ENCODE measurements around the gene GPC6.

The GPC6 gene

GRCh38 chr13:93621966-93622365, 395.4 kb downstream of the GPC6 start:
- DNase-seq = no peak

- DNase-seq = no peak
These were observed 397.7 kb downstream of the GPC6 start for GRCh38 chr13:93624311-93624777.

GRCh38 chr13:93625536-93625935, 398.9 kb downstream of the GPC6 start:
- no peak for DNase-seq

GRCh38 chr13:93628136-93628797, 401.7 kb downstream of the GPC6 start:
- no peak for DNase-seq

- no peak for DNase-seq
These were observed 409.0 kb downstream of the GPC6 start for GRCh38 chr13:93635616-93636032.

GRCh38 chr13:93637852-93638251, 411.2 kb downstream of the GPC6 start:
- DNase-seq = no peak

GRCh38 chr13:93640452-93640851, 413.8 kb downstream of the GPC6 start:
- DNase-seq = no peak

- DNase-seq = no peak
These were observed 419.6 kb downstream of the GPC6 start for GRCh38 chr13:93646245-93646644.

GRCh38 chr13:93649496-93649895, 422.9 kb downstream of the GPC6 start:
- no peak for DNase-seq

- DNase-seq = no peak
These were observed 427.2 kb downstream of the GPC6 start for GRCh38 chr13:93653776-93654175.

GRCh38 chr13:93655154-93655553, 428.5 kb downstream of the GPC6 start:
- DNase-seq = no peak

- DNase-seq = no peak
These were observed 433.9 kb downstream of the GPC6 start for GRCh38 chr13:93660391-93661063.

GRCh38 chr13:93670866-93671265, 444.3 kb downstream of the GPC6 start:
- no peak for DNase-seq

- no peak for DNase-seq
These were observed 446.4 kb downstream of the GPC6 start for GRCh38 chr13:93672996-93673395.

- no peak for DNase-seq
These were observed 447.3 kb downstream of the GPC6 start for GRCh38 chr13:93673885-93674284.

GRCh38 chr13:93674337-93674755, 447.7 kb downstream of the GPC6 start:
- DNase-seq = no peak

GRCh38 chr13:93680329-93680728, 453.7 kb downstream of the GPC6 start:
- no peak for DNase-seq

- no peak for DNase-seq
These were observed 459.3 kb downstream of the GPC6 start for GRCh38 chr13:93685900-93686299.

GRCh38 chr13:93686399-93686798, 459.8 kb downstream of the GPC6 start:
- no peak for DNase-seq

- DNase-seq = no peak
These were observed 460.7 kb downstream of the GPC6 start for GRCh38 chr13:93687261-93687660.

GRCh38 chr13:93689333-93689732, 462.7 kb downstream of the GPC6 start:
- no peak for DNase-seq

GRCh38 chr13:93690139-93690538, 463.5 kb downstream of the GPC6 start:
- no peak for DNase-seq

- no peak for DNase-seq
These were observed 471.5 kb downstream of the GPC6 start for GRCh38 chr13:93698016-93698613.

GRCh38 chr13:93700115-93700514, 473.5 kb downstream of the GPC6 start:
- no peak for DNase-seq
